ENCODE data around the gene RNASE4.
A peak's percentile ranks its signal among the peaks of the same experiment; 100 is the strongest.
"Not testable (repeated sequence)": the region's sequence is repeated elsewhere in the genome, so short reads cannot be mapped to it uniquely, and the experiment has no call there.

Gene RNASE4

DNA sequence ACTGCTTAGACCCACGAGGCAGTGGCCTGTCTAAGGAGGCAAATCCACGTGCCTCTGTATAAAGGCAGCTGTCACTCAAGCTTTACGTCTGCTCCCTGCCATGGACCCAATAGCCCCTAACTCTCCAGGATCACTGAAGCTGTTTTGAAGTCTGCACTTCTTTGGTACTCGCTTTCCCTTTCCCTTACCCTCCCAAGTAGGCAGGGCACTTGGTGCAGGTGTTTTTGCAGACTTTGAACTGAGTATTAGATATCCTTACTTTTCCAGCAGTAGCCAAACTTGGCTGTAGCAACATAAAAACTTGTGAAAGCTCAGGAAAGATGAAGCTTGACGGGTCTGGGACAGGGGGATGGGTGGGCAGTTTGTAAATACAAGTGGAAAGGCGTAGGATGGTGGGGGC, 25.0 kb upstream of the RNASE4 start:
- peaks cover 2% of the 10 kb centered on the region for H3K9me3 Mint-ChIP-seq
- H3K36me3 Mint-ChIP-seq (ENCODE audit: low read depth) = no peaks in the 10 kb centered on the region
- no peak overlapping the region for H3K27ac Mint-ChIP-seq
- peaks cover 5% of the 10 kb centered on the region for H3K4me1 Mint-ChIP-seq
- H3K4me3 Mint-ChIP-seq = no peak overlapping the region
- TF ChIP-seq, protein P1, sequence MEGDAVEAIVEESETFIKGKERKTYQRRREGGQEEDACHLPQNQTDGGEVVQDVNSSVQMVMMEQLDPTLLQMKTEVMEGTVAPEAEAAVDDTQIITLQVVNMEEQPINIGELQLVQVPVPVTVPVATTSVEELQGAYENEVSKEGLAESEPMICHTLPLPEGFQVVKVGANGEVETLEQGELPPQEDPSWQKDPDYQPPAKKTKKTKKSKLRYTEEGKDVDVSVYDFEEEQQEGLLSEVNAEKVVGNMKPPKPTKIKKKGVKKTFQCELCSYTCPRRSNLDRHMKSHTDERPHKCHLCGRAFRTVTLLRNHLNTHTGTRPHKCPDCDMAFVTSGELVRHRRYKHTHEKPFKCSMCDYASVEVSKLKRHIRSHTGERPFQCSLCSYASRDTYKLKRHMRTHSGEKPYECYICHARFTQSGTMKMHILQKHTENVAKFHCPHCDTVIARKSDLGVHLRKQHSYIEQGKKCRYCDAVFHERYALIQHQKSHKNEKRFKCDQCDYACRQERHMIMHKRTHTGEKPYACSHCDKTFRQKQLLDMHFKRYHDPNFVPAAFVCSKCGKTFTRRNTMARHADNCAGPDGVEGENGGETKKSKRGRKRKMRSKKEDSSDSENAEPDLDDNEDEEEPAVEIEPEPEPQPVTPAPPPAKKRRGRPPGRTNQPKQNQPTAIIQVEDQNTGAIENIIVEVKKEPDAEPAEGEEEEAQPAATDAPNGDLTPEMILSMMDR (IDR thresholded peaks at IDR 0.05; ENCODE audit: unreplicated experiment in 3 of 3) = no peak
- peaks cover 99% of the 10 kb centered on the region for H3K27me3 Mint-ChIP-seq (ENCODE audit: low read depth)

DNA sequence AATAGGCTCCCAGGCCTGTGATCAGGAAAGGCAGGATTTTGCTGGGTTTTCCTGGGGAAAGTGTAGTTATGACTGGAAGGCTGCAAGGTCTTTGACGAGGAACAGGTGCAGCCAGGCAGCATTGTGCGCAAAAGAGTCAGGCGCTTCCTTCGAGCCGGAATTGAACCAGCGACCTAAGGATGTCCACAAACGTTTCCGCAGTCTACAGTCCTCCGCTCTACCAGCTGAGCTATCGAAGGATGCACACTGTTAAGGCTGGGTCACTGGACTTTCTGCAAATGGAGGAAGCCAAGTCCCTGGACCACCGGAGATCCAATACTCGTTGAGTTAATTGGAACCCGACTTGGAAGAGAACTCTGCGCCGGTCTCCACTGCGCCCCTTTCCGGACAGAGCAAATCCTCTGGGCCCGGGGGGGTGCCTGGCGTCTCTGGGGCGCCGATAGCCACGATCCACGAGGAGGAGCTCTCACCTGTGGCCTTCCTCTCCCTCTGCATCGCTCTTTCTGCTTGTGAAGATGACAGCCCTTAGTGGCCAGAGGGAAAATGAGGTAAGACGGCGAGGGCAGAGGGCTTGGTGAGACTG, 24.5 kb upstream of the RNASE4 start:
- peaks cover 5% of the 10 kb centered on the region for H3K4me1 Mint-ChIP-seq
- peaks cover 99% of the 10 kb centered on the region for H3K27me3 Mint-ChIP-seq (ENCODE audit: low read depth)
- H3K4me3 Mint-ChIP-seq = no peak overlapping the region
- TF ChIP-seq, protein P1 (IDR thresholded peaks at IDR 0.05; ENCODE audit: unreplicated experiment in 3 of 3) = no peak
- no peaks in the 10 kb centered on the region for H3K36me3 Mint-ChIP-seq (ENCODE audit: low read depth)
- peaks cover 2% of the 10 kb centered on the region for H3K9me3 Mint-ChIP-seq
- H3K27ac Mint-ChIP-seq = no peak overlapping the region

DNA sequence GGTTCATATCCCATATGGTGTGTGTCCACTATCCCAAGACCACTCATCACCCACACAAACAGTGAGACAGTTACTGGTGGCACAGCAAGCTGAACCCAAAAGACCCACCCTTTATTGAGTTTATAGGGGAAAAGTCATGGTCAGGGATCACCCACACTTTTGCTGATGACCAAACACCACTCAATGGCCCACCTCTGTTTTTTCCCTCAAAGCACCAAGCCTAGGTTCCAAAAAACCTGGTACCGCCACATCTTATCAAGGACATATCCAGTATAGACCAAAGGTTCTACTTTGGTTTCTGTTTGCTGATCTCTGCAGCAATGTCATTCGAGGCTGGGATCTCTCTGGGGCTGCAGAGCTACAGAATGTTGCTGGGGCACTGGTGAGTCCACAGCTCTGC, 23.2 kb upstream of the RNASE4 start:
- TF ChIP-seq, protein P1 (IDR thresholded peaks at IDR 0.05; ENCODE audit: unreplicated experiment in 3 of 3) = no peak
- Mint-ChIP-seq H3K36me3 (ENCODE audit: low read depth) (no peaks in the 10 kb centered on the region), H3K27ac (no peak overlapping the region), H3K4me3 (no peak overlapping the region), H3K27me3 (ENCODE audit: low read depth) (peaks cover 99% of the 10 kb centered on the region), H3K9me3 (peaks cover 2% of the 10 kb centered on the region), H3K4me1 (peaks cover 5% of the 10 kb centered on the region)

DNA sequence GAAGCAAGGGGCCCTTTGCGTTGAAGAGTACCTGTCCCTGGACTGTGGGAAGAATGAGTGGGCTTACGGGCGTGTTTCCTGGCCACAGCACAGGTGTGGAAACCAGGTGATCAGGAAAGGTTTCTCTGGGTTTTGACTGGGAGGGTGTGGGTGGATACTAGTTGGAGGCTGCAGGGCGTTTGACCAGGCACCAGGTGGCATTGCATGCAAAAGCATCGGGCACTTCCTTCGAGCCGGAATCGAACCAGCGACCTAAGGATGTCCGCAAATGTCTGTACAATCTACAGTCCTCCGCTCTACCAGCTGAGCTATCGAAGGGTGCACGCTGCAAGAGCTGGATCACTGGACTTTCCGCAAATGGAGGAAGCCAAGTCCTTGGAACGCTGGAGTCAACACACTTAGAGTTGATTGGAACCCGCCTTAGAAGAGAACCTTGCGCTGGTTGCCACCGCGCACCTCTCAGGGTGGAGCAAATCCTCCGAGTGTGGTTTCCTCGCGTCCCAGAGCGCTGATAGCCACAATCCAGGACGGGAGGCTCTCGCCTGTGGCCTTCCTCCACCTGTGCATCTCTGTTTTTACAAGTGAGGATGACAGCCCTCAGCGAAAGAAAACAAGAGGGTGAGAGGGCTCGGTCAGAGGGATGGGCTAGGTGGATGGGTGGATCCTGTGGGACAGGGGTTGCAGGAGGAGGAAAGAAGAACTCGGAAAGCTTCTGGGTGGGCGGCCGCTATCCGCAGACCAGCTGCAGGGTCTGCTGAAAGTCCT, 21.2 kb upstream of the RNASE4 start:
- H3K9me3 Mint-ChIP-seq = no peaks in the 10 kb centered on the region
- peaks cover 99% of the 10 kb centered on the region for H3K27me3 Mint-ChIP-seq (ENCODE audit: low read depth)
- no peaks in the 10 kb centered on the region for H3K36me3 Mint-ChIP-seq (ENCODE audit: low read depth)
- no peak overlapping the region for H3K27ac Mint-ChIP-seq
- TF ChIP-seq, protein P1 (IDR thresholded peaks at IDR 0.05; ENCODE audit: unreplicated experiment in 3 of 3) = peak in 2 of 3 experiments; percentile 19 to 26
- peak overlapping the region; percentile 70 to 79 (median 71) for H3K4me3 Mint-ChIP-seq
- H3K4me1 Mint-ChIP-seq = peaks cover 5% of the 10 kb centered on the region

DNA sequence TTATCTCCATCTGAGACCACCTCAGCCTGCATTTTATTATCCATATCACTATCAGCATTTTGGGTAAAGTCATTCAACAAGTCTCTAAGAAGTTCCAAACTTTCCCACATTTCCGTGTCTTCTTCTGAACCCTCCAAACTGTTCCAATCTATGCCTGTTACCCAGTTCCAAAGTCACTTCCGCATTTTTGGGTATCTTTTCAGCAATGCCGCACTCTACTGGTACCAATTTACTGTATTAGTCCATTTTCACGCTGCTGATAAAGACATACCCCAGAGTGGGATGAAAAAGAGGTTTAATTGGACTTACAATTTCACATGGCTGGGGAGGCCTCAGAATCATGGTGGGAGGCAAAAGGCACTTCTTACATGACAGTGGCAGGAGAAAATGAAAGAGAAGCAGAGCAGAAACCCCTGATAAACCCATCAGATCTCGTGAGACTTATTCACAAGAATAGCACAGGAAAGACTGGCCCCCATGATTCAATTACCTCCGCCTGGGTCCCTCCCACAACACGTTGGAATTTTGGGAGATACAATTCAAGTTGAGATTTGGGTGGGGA, 17.9 kb upstream of the RNASE4 start:
- H3K36me3 Mint-ChIP-seq (ENCODE audit: low read depth); H3K27ac Mint-ChIP-seq; H3K9me3 Mint-ChIP-seq; H3K4me3 Mint-ChIP-seq; H3K4me1 Mint-ChIP-seq: not testable (repeated sequence)
- H3K27me3 Mint-ChIP-seq (ENCODE audit: low read depth) = peaks cover 81% of the 10 kb centered on the region

DNA sequence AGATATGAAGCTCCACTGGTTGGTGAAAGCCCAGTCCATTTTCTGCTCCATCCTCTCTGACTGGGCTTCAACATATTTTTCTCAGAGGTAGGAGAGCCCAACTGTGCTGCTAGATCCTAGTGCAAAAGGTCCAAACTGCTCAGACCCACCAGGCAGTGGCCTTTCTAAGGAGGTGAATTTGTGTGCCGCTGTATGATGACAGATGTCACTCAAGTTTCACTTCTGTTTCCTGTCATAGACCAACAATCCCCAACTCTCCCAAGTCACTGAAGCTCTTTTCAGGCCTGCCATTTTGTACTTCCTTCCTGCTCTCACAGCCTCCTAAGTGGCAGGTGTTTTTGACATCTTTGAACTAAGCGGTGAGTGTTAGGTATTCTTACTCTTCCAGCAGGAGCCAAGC, 16.4 kb upstream of the RNASE4 start:
- Mint-ChIP-seq H3K27ac (no peak overlapping the region), H3K36me3 (ENCODE audit: low read depth) (no peaks in the 10 kb centered on the region)

More for the DNA sequence above, 16.4 kb upstream of the RNASE4 start:
- TF ChIP-seq, protein P1 (IDR thresholded peaks at IDR 0.05; ENCODE audit: unreplicated experiment in 3 of 3) = no peak
- Mint-ChIP-seq H3K4me3 (no peak overlapping the region), H3K9me3 (no peaks in the 10 kb centered on the region), H3K27me3 (ENCODE audit: low read depth) (peaks cover 66% of the 10 kb centered on the region), H3K4me1 (no peaks in the 10 kb centered on the region)

Data from nephron (organoid).